Body of pancreas (tissue), 4 donors: ENCODE results near the gene NSUN2. TPM values are rescaled to one million over a fixed set of nuclear protein-coding genes. Genes with fewer than 3 reads are reported as not detected.

Experiments used
- ATAC-seq: fragments of 150-250 bp; one replicate; pipeline ENCODE4 v1.9.1; 2016
- DNase-seq, 4 donors: peaks; one replicate each; pipeline ENCODE4 v3.0.0-alpha.2; 2019
- H3K27ac ChIP-seq, 4 donors: fragments of 200-600 bp; sonication (generic); 1 replicate in 3 of 4; 2 replicates in 1 of 4; pipeline versions ENCODE4 v1.5.1 to v1.6.1; 2016 to 2019; ENCODE audit warnings: mild to moderate bottlenecking in 1 of 4, mixed read lengths in 1 of 4, moderate library complexity in 1 of 4
- H3K27me3 ChIP-seq, 2 donors: fragments of 200-600 bp; sonication (generic); one replicate each; pipeline ENCODE4 v1.6.0; 2016; ENCODE audit warnings: mild to moderate bottlenecking in 1 of 2
- H3K36me3 ChIP-seq, 2 donors: fragments of 200-600 bp; sonication (generic); replicated peaks in 1 of 2; 2 replicates each; pipeline ENCODE4 v1.5.1; 2016; ENCODE audit warnings: low read depth in 2 of 2; ENCODE audit not compliant: insufficient read depth in 1 of 2
- H3K4me1 ChIP-seq: fragments of 200-600 bp; sonication (generic); one replicate; pipeline ENCODE4 v1.6.0; 2016
- H3K4me3 ChIP-seq, 2 donors: fragments of 200-600 bp; sonication (generic); 1 replicate in 1 of 2; 2 replicates in 1 of 2; pipeline ENCODE4 v1.5.1; 2016 to 2019
- H3K9me3 ChIP-seq, 3 donors: fragments of 200-600 bp; sonication (generic); 1 replicate in 2 of 3; 2 replicates in 1 of 3; pipeline ENCODE4 v1.5.1; 2016
- POLR2A ChIP-seq, 3 donors: fragments of 450-650 bp; IDR thresholded peaks; one replicate each; pipeline ENCODE4 v1.6.1; 2016; ENCODE audit warnings: antibody characterized with exemption in 3 of 3, mild to moderate bottlenecking in 2 of 3
- WGBS, 2 donors: methylation state at CpG; one replicate each; pipeline ENCODE4 v1.1.5; 2017; 5-methylcytosine and 5-hydroxymethylcytosine counted together
- intact Hi-C: fragments of 100-400 bp; cut with DNase I; formaldehyde crosslinking; loops from one replicate; pipeline ENCODE4 v1.15.1; 2023
- total RNA-seq, 2 donors: library from RNA; depleted of rRNA; stranded (reverse); fragments of >200 nt; gene quantifications; one replicate each; pipeline ENCODE4 v1.1.0, GENCODE V29; 2016
- TF ChIP-seq, protein P1 (sequence below), 7 experiments: fragments of 450-650 bp in 4 of 7; fragments of 200-600 bp in 3 of 7; sonication (generic) in 3 of 7; IDR thresholded peaks; one replicate each; pipeline ENCODE4 v1.5.1; 2016 to 2019; ENCODE audit warnings: antibody characterized with exemption in 7 of 7

Gene NSUN2
- total RNA-seq, 2 donors from 2014 or later: 35.0 to 45.8 TPM

DNA sequence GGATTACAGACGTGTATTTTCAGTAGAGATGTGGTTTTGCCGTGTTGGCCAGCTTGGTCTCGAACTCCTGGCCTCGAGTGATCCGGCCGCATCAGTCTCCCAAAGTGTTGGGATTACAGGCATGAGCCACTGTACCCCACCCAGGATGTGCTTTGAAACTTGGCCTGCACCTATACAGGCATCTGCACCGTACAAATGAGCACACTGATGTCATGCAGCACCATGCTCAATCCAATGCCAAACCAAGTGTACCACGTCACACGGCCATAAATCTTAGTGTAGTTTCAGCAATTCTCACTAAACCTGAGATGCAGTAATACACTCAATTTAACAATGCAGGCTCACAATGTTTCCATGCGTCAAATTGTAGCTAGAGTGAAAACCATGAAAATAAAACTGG lies 6.3 kb downstream of the NSUN2 start:
- WGBS, 2 donors: 91 to 94% methylated on average over 10 of the region's 10 CpGs
- Histone ChIP-seq H3K36me3 (peaks cover 8 to 24% of the 10 kb centered on the region in 2 donors), H3K9me3 (no peaks in the 10 kb centered on the region), H3K4me3 (no peak overlapping the region), H3K4me1 (peaks cover 6% of the 10 kb centered on the region), H3K27ac (no peak overlapping the region), H3K27me3 (no peaks in the 10 kb centered on the region)
- intact Hi-C loops: no loop called here
- ATAC-seq (no peak), DNase-seq (no peak)
- TF ChIP-seq POLR2A (IDR thresholded peaks at IDR 0.05): no peak
- TF ChIP-seq, protein P1, sequence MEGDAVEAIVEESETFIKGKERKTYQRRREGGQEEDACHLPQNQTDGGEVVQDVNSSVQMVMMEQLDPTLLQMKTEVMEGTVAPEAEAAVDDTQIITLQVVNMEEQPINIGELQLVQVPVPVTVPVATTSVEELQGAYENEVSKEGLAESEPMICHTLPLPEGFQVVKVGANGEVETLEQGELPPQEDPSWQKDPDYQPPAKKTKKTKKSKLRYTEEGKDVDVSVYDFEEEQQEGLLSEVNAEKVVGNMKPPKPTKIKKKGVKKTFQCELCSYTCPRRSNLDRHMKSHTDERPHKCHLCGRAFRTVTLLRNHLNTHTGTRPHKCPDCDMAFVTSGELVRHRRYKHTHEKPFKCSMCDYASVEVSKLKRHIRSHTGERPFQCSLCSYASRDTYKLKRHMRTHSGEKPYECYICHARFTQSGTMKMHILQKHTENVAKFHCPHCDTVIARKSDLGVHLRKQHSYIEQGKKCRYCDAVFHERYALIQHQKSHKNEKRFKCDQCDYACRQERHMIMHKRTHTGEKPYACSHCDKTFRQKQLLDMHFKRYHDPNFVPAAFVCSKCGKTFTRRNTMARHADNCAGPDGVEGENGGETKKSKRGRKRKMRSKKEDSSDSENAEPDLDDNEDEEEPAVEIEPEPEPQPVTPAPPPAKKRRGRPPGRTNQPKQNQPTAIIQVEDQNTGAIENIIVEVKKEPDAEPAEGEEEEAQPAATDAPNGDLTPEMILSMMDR (IDR thresholded peaks at IDR 0.05): no peak

DNA sequence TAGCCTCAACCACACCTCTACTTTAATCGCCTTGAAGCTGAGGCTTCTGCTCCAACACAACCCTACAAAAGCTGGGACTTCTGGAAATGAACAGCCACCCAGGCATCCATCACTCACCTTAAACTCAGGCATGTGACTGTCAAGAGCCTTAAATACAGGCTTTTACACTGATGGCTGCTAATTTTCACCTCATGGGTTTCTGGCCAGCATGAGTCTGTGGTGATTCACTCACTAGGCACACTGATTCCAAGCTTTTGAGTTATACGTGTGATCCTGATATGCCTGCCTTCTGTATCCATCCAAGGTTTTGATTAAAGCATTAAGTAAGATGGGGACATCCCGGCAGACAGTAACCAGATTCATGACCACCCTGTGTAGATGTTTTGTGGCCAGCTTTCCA lies 8.9 kb downstream of the NSUN2 start:
- 95 to 96% methylated on average over 3 of the region's 3 CpGs for WGBS, 2 donors
- Histone ChIP-seq H3K4me3 (no peak overlapping the region), H3K4me1 (no peaks in the 10 kb centered on the region), H3K36me3 (peaks cover 17 to 35% of the 10 kb centered on the region in 2 donors), H3K27me3 (no peaks in the 10 kb centered on the region), H3K27ac (no peak overlapping the region), H3K9me3 (no peaks in the 10 kb centered on the region)
- ATAC-seq (no peak), DNase-seq (no peak)
- TF ChIP-seq, protein P1 (IDR thresholded peaks at IDR 0.05): no peak
- intact Hi-C loops: no loop called here

DNA sequence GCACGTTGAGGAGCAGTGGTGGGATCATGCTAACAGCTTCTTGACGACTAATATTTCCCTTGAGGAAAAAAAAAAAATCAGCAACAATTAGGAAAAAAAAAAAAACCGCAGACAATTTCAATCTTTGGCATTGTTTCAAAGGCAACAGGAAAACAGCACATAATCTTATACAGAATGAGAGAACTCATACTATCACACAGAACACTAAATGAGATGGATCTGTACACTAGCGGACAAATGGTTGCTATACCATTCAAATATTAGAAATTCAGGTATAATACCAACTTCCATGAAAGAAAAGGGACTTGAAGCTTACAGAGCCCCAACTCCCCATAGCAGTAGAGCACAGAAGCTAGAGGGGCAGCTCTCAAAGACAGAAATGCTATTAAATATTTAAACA lies 9.6 kb downstream of the NSUN2 start:
- WGBS, 2 donors: 88 to 94% methylated on average over 4 of the region's 4 CpGs
- intact Hi-C loops: no loop called here
- ATAC-seq: no peak

DNA sequence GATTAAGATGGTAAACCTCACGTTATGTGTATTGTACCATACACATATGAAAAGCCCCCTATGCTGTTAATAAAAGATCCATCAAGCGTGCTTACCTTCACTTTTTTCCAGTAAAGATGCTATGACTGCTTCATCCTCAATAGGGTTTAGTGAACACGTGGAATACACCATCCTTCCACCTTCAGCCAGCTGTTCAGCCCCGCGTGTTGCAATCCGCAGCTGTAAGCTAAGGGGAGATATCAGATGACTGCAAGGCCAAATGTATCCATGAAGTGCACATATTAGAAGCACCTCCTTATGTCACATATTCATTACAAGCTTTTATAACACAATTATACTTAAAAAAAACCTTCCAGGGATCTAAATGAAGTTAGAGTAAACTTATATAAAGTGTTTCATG lies 16.2 kb downstream of the NSUN2 start:
- 81 to 83% methylated on average over 6 of the region's 6 CpGs for WGBS, 2 donors
- intact Hi-C loops: no loop called here
- Histone ChIP-seq H3K9me3 (no peaks in the 10 kb centered on the region), H3K4me1 (no peaks in the 10 kb centered on the region), H3K27ac (no peak overlapping the region), H3K36me3 (peaks cover 16 to 46% of the 10 kb centered on the region in 2 donors), H3K4me3 (no peak overlapping the region), H3K27me3 (no peaks in the 10 kb centered on the region)
- no peak for ATAC-seq
- DNase-seq: no peak
- no peak for TF ChIP-seq POLR2A (IDR thresholded peaks at IDR 0.05)
- TF ChIP-seq, protein P1 (IDR thresholded peaks at IDR 0.05): no peak

More for the DNA sequence above, 9.6 kb downstream of the NSUN2 start:
- no peaks in the 10 kb centered on the region for H3K4me1 ChIP-seq
- H3K27ac ChIP-seq: no peak overlapping the region
- TF ChIP-seq POLR2A (IDR thresholded peaks at IDR 0.05): no peak
- TF ChIP-seq, protein P1 (IDR thresholded peaks at IDR 0.05): no peak
- no peak for DNase-seq
- no peak overlapping the region for H3K4me3 ChIP-seq
- H3K27me3 ChIP-seq: no peaks in the 10 kb centered on the region
- peaks cover 17 to 35% of the 10 kb centered on the region in 2 donors for H3K36me3 ChIP-seq
- no peaks in the 10 kb centered on the region for H3K9me3 ChIP-seq

DNA sequence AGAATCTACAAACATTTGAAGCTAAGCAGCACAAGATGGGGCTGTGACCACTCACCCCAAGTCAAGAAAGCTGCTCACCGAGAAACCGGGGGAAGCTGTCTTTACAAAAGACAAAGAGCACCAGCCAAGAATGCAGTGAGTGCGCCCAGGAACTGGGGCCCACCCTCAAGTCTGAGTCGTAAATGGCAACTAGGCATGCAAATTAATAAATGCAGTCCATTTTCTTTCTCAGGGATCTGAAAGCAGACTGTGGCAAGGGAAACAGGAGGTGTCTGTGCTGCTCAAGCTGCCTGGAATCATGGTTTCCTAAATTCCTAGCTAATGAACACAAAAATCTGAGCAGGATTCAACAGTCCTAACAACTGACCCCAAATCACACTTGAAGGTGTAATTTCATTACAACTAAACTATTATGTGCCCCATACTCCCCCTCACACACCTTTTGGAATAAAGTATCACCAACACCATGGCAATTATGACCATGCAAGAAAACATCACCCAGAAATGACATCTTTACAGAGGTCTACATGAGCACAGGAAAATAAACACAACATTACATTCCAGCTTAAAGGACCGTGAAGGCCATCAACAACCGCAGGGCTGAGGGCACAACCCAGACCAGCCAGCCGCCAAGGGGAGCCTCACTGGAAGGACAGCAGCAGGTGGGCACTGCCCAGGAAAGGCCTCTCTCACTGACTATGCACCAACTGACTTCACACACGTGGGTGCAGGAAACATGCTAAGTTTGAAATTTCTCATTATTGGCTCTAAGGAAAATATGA lies 17.6 kb downstream of the NSUN2 start:
- no peak for DNase-seq
- Histone ChIP-seq H3K4me1 (no peaks in the 10 kb centered on the region), H3K36me3 (peaks cover 16 to 49% of the 10 kb centered on the region in 2 donors), H3K27ac (no peak overlapping the region), H3K4me3 (no peak overlapping the region), H3K27me3 (no peaks in the 10 kb centered on the region), H3K9me3 (no peaks in the 10 kb centered on the region)
- WGBS, 2 donors: 87 to 88% methylated on average over 8 of the region's 8 CpGs
- intact Hi-C loops: no loop called here
- ATAC-seq: no peak
- TF ChIP-seq POLR2A (IDR thresholded peaks at IDR 0.05): no peak
- TF ChIP-seq, protein P1 (IDR thresholded peaks at IDR 0.05): no peak
